Activated CD4-positive, alpha-beta memory T cell treated with anti-CD3 and anti-CD28 coated beads, Interleukin-2, amount 10 ng/mL, durations not matched to agents 7 days and 5 days (primary cell): ENCODE data around the gene ADA. TPM values are rescaled to one million over a fixed set of nuclear protein-coding genes. Genes with fewer than 3 reads are reported as not detected.
"Not testable (repeated sequence)": the region's sequence is repeated elsewhere in the genome, so short reads cannot be mapped to it uniquely, and the experiment has no call there.

ENCODE experiments used
- CTCF ChIA-PET: fragments of 350-600 bp; sonication (Branson Sonifier 250); formaldehyde crosslinking; loops from one replicate; lab custom pipeline; 2021; ENCODE audit warnings: antibody characterized with exemption, inconsistent platforms; lab: Charles Lee
- POLR2A ChIA-PET: fragments of 350-600 bp; sonication (Branson Sonifier 250); formaldehyde crosslinking; loops from one replicate; lab custom pipeline; 2021; ENCODE audit warnings: antibody characterized with exemption; lab: Charles Lee
- DNase-seq: peaks from one replicate; pipeline ENCODE4 v3.0.0-alpha.2; 2020
- H3K27ac Mint-ChIP-seq: one replicate; pipeline ENCODE4 v1.8.0; 2021; ENCODE audit warnings: mild to moderate bottlenecking, mixed read lengths
- H3K27me3 Mint-ChIP-seq: one replicate; pipeline ENCODE4 v1.8.0; 2021; ENCODE audit warnings: mixed read lengths
- H3K36me3 Mint-ChIP-seq: one replicate; pipeline ENCODE4 v1.8.0; 2021; ENCODE audit warnings: low read depth, mixed read lengths
- H3K4me1 Mint-ChIP-seq: one replicate; pipeline ENCODE4 v1.8.0; 2021; ENCODE audit warnings: mixed read lengths
- H3K4me3 Mint-ChIP-seq: one replicate; pipeline ENCODE4 v1.8.0; 2021; ENCODE audit warnings: mild to moderate bottlenecking, mixed read lengths
- H3K9me3 Mint-ChIP-seq: one replicate; pipeline ENCODE4 v1.8.0; 2021; ENCODE audit warnings: mixed read lengths
- total RNA-seq, 2 experiments: library from RNA; stranded (reverse); gene quantifications; one replicate each; pipeline ENCODE4 v1.2.3, GENCODE V29; 2021

Gene ADA
- total RNA-seq, 2 experiments from 2014 or later, result 79.0 to 79.7 TPM

- ChIA-PET CTCF (no interaction called here), POLR2A (no interaction called here)
- DNase-seq, result no peak
- Mint-ChIP-seq H3K27me3 (peaks cover 13% of the 10 kb centered on the region), H3K4me1 (peaks cover 3% of the 10 kb centered on the region), H3K36me3 (no peaks in the 10 kb centered on the region), H3K27ac (no peak overlapping the region), H3K9me3 (no peaks in the 10 kb centered on the region), H3K4me3 (no peak overlapping the region)
Observed at GRCh38 chr20:44690781-44691423, 39.4 kb upstream of the ADA start.

DNA sequence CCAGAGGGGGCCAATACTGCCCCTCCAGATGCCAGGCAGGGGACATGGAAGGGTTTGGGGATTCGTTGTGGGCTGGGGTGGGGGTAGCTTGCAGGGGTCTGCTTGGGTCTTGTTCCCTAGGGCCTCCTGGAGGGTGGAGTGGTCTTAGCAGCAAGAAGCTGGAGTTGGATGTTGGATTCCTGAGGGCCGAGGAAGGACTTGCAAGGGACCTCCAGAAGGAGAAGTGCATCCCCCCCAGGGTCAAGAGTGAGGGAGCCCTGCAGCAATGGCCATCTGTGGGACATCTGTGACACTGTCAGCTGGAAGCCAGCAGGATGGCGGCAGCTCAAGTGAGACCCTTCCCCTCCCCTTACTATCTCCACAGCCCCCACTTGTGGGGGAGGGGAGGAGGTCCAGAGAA is 38.3 kb upstream of the ADA start:
- Mint-ChIP-seq H3K4me1 (no peaks in the 10 kb centered on the region), H3K9me3 (no peaks in the 10 kb centered on the region), H3K4me3 (no peak overlapping the region), H3K27ac (no peak overlapping the region), H3K27me3 (peaks cover 13% of the 10 kb centered on the region), H3K36me3 (no peaks in the 10 kb centered on the region)
- CTCF ChIA-PET, result no interaction called here
- DNase-seq, result no peak
- POLR2A ChIA-PET, result no interaction called here

GRCh38 chr20:44688053-44688625 is 36.6 kb upstream of the ADA start:
- H3K4me3 Mint-ChIP-seq, result no peak overlapping the region
- H3K27me3 Mint-ChIP-seq, result peaks cover 13% of the 10 kb centered on the region
- CTCF ChIA-PET, result interaction anchor here (0.7 kb wide), 1 partner anchor 22 kb away, joined by 5 read pairs; no protein-coding TSS in a partner anchor
- DNase-seq, result no peak
- no peaks in the 10 kb centered on the region for H3K9me3 Mint-ChIP-seq
- no peak overlapping the region for H3K27ac Mint-ChIP-seq
- no peaks in the 10 kb centered on the region for H3K36me3 Mint-ChIP-seq
- POLR2A ChIA-PET, result no interaction called here
- H3K4me1 Mint-ChIP-seq, result no peaks in the 10 kb centered on the region

DNA sequence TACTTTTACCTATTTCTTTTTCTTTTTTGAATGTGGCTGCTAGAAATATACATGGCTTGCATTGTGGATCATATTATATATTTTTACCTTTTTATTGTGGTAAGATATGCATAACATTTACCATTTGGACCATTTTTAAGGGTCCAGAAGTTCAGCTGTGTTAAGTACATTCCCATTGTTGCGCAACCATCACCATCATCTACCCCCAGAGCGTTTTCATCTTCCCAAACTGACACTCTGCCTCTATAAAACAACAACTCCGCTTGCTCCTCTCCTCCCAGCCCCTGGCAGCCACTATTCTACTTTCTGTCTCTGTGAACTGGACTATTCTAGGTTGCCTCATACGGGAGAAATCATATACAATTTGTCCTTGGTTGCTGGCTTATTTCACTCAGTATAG is 35.4 kb upstream of the ADA start:
- Mint-ChIP-seq H3K36me3 (no peaks in the 10 kb centered on the region), H3K27me3 (peaks cover 11% of the 10 kb centered on the region), H3K9me3 (no peaks in the 10 kb centered on the region), H3K27ac (no peak overlapping the region), H3K4me1 (no peaks in the 10 kb centered on the region), H3K4me3 (no peak overlapping the region)
- ChIA-PET POLR2A (no interaction called here), CTCF (no interaction called here)
- no peak for DNase-seq

GRCh38 chr20:44684047-44684967 is 32.8 kb upstream of the ADA start:
- DNase-seq, result no peak
- POLR2A ChIA-PET, result interaction anchor here (1.2 to 3.1 kb wide), 6 partner anchors 11 to 183 kb away, joined by 3 to 18 read pairs (median 4); no protein-coding TSS in a partner anchor
- Mint-ChIP-seq H3K4me3 (no peak overlapping the region), H3K4me1 (no peaks in the 10 kb centered on the region), H3K9me3 (no peaks in the 10 kb centered on the region), H3K27me3 (peaks cover 3% of the 10 kb centered on the region), H3K36me3 (no peaks in the 10 kb centered on the region), H3K27ac (no peak overlapping the region)
- CTCF ChIA-PET, result interaction anchor here (0.7 to 4.4 kb wide), 39 partner anchors 8 to 412 kb away, joined by 3 to 43 read pairs (median 4); partner anchors contain the start of genes ADA, FITM2 and TTPAL

DNA sequence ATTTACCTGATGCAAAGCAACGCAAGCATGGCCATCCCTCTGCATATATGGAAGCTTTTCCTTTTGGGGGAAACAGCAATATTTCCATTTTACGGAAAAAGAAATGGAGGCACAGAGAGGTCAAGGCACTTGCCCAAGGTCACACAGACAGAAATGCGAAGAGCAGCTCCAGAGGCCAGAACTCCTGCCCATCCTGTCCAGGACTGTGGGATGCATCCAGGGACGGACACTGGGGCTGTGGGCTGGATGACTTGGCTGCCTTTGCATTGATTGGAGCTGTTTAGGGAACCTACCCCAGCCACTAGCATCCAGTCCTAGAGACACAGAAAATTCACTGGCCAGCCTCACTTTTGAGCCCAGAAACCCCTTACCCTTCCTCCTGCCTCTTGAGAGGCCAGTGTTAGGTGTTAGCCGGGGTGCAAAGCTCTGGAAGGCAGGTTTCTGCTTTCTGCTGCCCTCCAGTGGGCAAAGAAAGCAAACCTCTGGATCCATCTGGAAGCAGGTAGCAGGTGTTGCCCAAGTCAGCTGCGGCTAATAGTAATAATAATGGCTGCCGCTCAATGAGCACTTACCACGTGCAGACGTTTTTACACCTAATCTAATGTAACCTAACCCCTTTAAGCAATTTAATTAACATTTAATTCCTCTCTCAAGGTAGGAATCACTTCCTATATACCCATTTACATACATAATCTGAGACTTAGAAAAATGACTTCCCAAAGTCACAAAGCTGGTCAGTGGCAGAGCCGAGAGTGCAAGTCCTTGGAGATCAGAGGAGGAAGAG is 32.0 kb upstream of the ADA start:
- ChIA-PET POLR2A (interaction anchor here (1.2 to 3.1 kb wide), 5 partner anchors 10 to 184 kb away, joined by 4 to 18 read pairs (median 5); no protein-coding TSS in a partner anchor), CTCF (interaction anchor here (0.7 to 4.4 kb wide), 31 partner anchors 9 to 468 kb away, joined by 3 to 43 read pairs (median 4); partner anchors contain the start of genes ADA, FITM2, KCNK15 and TTPAL)
- H3K36me3 Mint-ChIP-seq, result no peaks in the 10 kb centered on the region
- no peak overlapping the region for H3K27ac Mint-ChIP-seq
- H3K27me3 Mint-ChIP-seq, result peaks cover 3% of the 10 kb centered on the region
- DNase-seq, result peak; percentile 66
- H3K9me3 Mint-ChIP-seq, result no peaks in the 10 kb centered on the region
- H3K4me3 Mint-ChIP-seq, result no peak overlapping the region
- H3K4me1 Mint-ChIP-seq, result no peaks in the 10 kb centered on the region

GRCh38 chr20:44681796-44682566 is 30.5 kb upstream of the ADA start:
- H3K27me3 Mint-ChIP-seq, result peaks cover under 1% of the 10 kb centered on the region
- ChIA-PET CTCF (interaction anchor here (0.6 to 4.4 kb wide), 10 partner anchors 10 to 297 kb away, joined by 3 to 39 read pairs (median 8); partner anchors contain the start of gene ADA), POLR2A (interaction anchor here (1.0 to 3.1 kb wide), 3 partner anchors 9 to 32 kb away, joined by 3 to 18 read pairs (median 5); no protein-coding TSS in a partner anchor)
- no peak for DNase-seq
- H3K4me3 Mint-ChIP-seq, result no peak overlapping the region
- H3K4me1 Mint-ChIP-seq, result no peaks in the 10 kb centered on the region
- no peak overlapping the region for H3K27ac Mint-ChIP-seq
- H3K9me3 Mint-ChIP-seq, result no peaks in the 10 kb centered on the region
- no peaks in the 10 kb centered on the region for H3K36me3 Mint-ChIP-seq

DNA sequence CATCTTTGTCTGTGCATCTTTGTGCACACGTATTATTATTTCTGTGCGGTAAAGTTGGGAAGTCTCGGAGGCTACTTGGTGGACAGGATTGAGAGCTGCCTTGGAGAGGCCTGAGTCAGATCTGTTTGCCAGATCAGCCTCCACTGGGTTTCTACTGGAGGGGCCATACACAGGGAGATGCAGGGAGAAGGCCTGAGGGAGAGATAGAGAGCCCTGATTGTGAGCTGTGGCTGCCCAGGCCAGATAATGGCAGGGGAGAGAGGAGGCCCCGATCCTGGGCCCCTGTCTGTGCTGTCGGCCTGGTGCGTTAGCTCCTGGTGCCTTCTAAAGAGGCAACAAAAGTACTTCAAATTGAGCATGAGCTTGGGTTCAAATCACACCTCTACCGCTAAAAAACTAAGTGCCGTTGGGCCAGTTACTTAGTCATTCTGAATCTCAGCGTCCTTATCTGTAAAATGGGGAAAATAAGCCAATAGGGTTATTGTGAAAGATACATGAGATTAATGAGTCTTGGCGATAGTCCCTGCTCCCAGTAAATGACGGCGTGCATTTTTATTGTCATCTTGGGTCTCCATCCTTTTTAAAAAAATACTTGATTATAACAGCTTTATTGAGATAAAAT is 27.6 kb upstream of the ADA start:
- Mint-ChIP-seq H3K4me3 (no peak overlapping the region), H3K27ac (no peak overlapping the region), H3K4me1 (no peaks in the 10 kb centered on the region), H3K27me3 (no peaks in the 10 kb centered on the region), H3K9me3 (no peaks in the 10 kb centered on the region), H3K36me3 (no peaks in the 10 kb centered on the region)
- POLR2A ChIA-PET, result no interaction called here
- DNase-seq, result no peak
- CTCF ChIA-PET, result interaction anchor here (0.6 kb wide), 1 partner anchor 29 kb away, joined by 3 read pairs; no protein-coding TSS in a partner anchor

DNA sequence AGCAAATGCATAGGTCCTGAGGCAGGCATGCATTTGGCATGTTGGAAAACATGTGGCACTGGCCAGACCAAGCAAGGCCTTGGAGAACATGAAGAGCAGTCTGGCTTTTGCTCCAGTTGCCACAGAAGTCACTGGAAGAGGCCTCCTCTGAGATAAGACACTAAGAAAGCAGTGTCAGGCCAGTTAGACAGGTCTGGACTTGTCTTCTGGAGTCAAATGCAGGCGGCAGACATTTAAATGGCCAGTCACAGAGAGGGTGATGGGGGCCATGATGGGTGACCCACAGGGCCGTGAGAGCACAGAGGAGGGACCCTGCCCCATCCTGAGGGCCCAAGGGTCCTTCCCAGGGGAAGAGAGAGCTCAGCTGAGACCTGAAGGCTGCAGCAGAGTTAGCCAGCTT is 26.7 kb upstream of the ADA start:
- no peak overlapping the region for H3K4me3 Mint-ChIP-seq
- POLR2A ChIA-PET, result no interaction called here
- DNase-seq, result no peak
- no peaks in the 10 kb centered on the region for H3K4me1 Mint-ChIP-seq
- H3K9me3 Mint-ChIP-seq, result no peaks in the 10 kb centered on the region
- H3K27me3 Mint-ChIP-seq, result no peaks in the 10 kb centered on the region
- CTCF ChIA-PET, result no interaction called here
- H3K27ac Mint-ChIP-seq, result no peak overlapping the region
- H3K36me3 Mint-ChIP-seq, result no peaks in the 10 kb centered on the region

- ChIA-PET POLR2A (interaction anchor here (0.8 to 3.6 kb wide), 10 partner anchors 10 to 150 kb away, joined by 3 to 18 read pairs (median 4); partner anchors contain the start of gene SERINC3), CTCF (interaction anchor here (1.0 to 4.7 kb wide), 3 partner anchors 9 to 22 kb away, joined by 3 to 43 read pairs (median 8); no protein-coding TSS in a partner anchor)
- not testable (repeated sequence) for H3K4me1 Mint-ChIP-seq, H3K27me3 Mint-ChIP-seq, H3K36me3 Mint-ChIP-seq, H3K27ac Mint-ChIP-seq, DNase-seq, H3K9me3 Mint-ChIP-seq
- peak overlapping the region; percentile 82 for H3K4me3 Mint-ChIP-seq
Observed at GRCh38 chr20:44672318-44672902, 20.9 kb upstream of the ADA start.

- H3K27ac Mint-ChIP-seq, H3K27me3 Mint-ChIP-seq, H3K9me3 Mint-ChIP-seq, H3K4me1 Mint-ChIP-seq, H3K36me3 Mint-ChIP-seq: not testable (repeated sequence)
- ChIA-PET POLR2A (interaction anchor here (0.8 to 3.6 kb wide), 11 partner anchors 10 to 149 kb away, joined by 3 to 18 read pairs (median 4); partner anchors contain the start of gene SERINC3), CTCF (interaction anchor here (1.0 to 4.7 kb wide), 3 partner anchors 10 to 21 kb away, joined by 3 to 43 read pairs (median 8); no protein-coding TSS in a partner anchor)
- H3K4me3 Mint-ChIP-seq, result peak overlapping the region; percentile 82
- DNase-seq, result peak; percentile 83
Observed at GRCh38 chr20:44671541-44671940, 20.0 kb upstream of the ADA start.
